Prostate gland (tissue), 2 donors: ENCODE data around the gene NFIC.

Experiments used
- CTCF ChIP-seq, 4 experiments: fragments of 200-600 bp in 2 of 4; fragments of 450-650 bp in 2 of 4; sonication (generic) in 2 of 4; IDR thresholded peaks; 1 replicate in 3 of 4; 2 replicates in 1 of 4; pipeline ENCODE4 v1.5.1; 2016 to 2019; ENCODE audit warnings: antibody characterized with exemption in 4 of 4, mild to moderate bottlenecking in 2 of 4, moderate library complexity in 2 of 4
- POLR2A ChIP-seq: fragments of 450-650 bp; IDR thresholded peaks from one replicate; pipeline ENCODE4 v1.6.1; 2016; ENCODE audit warnings: antibody characterized with exemption, mild to moderate bottlenecking

GRCh38 chr19:3372413-3372812 lies 6.0 kb downstream of the NFIC start:
- TF ChIP-seq CTCF (IDR thresholded peaks at IDR 0.05) (no peak), POLR2A (no peak)
